Tibial artery (tissue), 4 donors: ENCODE measurements around the gene FAT3.

ENCODE experiments used
- DNase-seq, 2 donors: peaks; one replicate each; pipeline ENCODE4 v3.0.0-alpha.2; 2019
- H3K27ac ChIP-seq, 2 donors: fragments of 200-600 bp; sonication (generic) in 1 of 2; 1 replicate in 1 of 2; 2 replicates in 1 of 2; pipeline ENCODE4 v1.5.1; 2018 to 2019; ENCODE audit warnings: mild to moderate bottlenecking in 1 of 2
- H3K27me3 ChIP-seq, 2 donors: fragments of 200-600 bp; sonication (generic) in 1 of 2; one replicate each; pipeline versions ENCODE4 v1.5.1 to v1.6.0; 2016 to 2019
- H3K36me3 ChIP-seq, 3 donors: fragments of 200-600 bp; sonication (generic) in 2 of 3; one replicate each; pipeline ENCODE4 v1.5.1; 2016 to 2019; ENCODE audit warnings: mild to moderate bottlenecking in 2 of 3
- H3K4me1 ChIP-seq, 4 donors: fragments of 200-600 bp; sonication (generic) in 2 of 4; 1 replicate in 3 of 4; 2 replicates in 1 of 4; pipeline ENCODE4 v1.5.1; 2016 to 2019
- H3K4me3 ChIP-seq, 2 donors: fragments of 200-600 bp; sonication (generic) in 1 of 2; 1 replicate in 1 of 2; 2 replicates in 1 of 2; pipeline ENCODE4 v1.5.1; 2018 to 2019; ENCODE audit warnings: mild to moderate bottlenecking in 2 of 2
- H3K9me3 ChIP-seq, 3 donors: fragments of 200-600 bp; sonication (generic) in 1 of 3; one replicate each; pipeline ENCODE4 v1.5.1; 2016 to 2019
- intact Hi-C: fragments of 100-400 bp; cut with DNase I; formaldehyde crosslinking; loops from one replicate; pipeline ENCODE4 v1.15.0; 2023; ENCODE audit warnings: low total_unique reads
- TF ChIP-seq, protein P1 (sequence below), 2 experiments: fragments of 200-600 bp in 1 of 2; fragments of 450-650 bp in 1 of 2; IDR thresholded peaks; one replicate each; pipeline ENCODE4 v1.5.1; 2017 to 2019; ENCODE audit warnings: antibody characterized with exemption in 2 of 2, mild to moderate bottlenecking in 1 of 2, moderate library complexity in 1 of 2

FAT3 gene

DNA sequence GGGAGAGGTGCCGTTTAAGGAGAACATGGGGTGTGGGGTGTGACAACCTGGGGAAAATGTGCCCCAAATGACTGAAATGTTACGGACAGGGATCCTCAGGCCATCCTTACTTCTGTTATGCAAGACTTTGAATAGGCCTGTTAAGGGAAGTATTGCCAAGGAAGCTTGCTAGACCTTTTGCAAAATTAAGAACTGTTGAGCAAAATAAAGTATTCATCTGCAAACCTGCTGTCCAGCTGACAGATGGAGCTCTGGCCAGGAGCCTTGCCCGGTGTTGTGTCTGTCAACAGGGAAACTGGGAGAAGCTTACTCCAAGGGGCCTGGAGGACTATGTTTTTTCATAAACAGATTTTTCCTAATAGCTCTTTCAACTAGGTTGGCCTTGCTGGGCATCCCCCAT, 48.0 kb downstream of the FAT3 start:
- Histone ChIP-seq H3K27me3 (no peaks in the 10 kb centered on the region), H3K9me3 (no peaks in the 10 kb centered on the region), H3K27ac (peak overlapping the region in 1 of 2 donors; percentile 31), H3K36me3 (no peaks in the 10 kb centered on the region), H3K4me3 (no peak overlapping the region), H3K4me1 (peaks cover 0 to 56% (median 6%) of the 10 kb centered on the region in 4 donors)
- intact Hi-C loops, result no loop called here
- TF ChIP-seq, protein P1, sequence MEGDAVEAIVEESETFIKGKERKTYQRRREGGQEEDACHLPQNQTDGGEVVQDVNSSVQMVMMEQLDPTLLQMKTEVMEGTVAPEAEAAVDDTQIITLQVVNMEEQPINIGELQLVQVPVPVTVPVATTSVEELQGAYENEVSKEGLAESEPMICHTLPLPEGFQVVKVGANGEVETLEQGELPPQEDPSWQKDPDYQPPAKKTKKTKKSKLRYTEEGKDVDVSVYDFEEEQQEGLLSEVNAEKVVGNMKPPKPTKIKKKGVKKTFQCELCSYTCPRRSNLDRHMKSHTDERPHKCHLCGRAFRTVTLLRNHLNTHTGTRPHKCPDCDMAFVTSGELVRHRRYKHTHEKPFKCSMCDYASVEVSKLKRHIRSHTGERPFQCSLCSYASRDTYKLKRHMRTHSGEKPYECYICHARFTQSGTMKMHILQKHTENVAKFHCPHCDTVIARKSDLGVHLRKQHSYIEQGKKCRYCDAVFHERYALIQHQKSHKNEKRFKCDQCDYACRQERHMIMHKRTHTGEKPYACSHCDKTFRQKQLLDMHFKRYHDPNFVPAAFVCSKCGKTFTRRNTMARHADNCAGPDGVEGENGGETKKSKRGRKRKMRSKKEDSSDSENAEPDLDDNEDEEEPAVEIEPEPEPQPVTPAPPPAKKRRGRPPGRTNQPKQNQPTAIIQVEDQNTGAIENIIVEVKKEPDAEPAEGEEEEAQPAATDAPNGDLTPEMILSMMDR (IDR thresholded peaks at IDR 0.05), result no peak
- no peak for DNase-seq
